SKM-1 treated with dmso at 0.1 percent for 144 hours (cell line): ENCODE data around the gene WDR35.

Experiments used
- DNase-seq: peaks from one replicate; lab custom pipeline; 2025; ENCODE audit not compliant: unreplicated experiment; lab: John Stamatoyannopoulos, UW

The WDR35 gene

DNA sequence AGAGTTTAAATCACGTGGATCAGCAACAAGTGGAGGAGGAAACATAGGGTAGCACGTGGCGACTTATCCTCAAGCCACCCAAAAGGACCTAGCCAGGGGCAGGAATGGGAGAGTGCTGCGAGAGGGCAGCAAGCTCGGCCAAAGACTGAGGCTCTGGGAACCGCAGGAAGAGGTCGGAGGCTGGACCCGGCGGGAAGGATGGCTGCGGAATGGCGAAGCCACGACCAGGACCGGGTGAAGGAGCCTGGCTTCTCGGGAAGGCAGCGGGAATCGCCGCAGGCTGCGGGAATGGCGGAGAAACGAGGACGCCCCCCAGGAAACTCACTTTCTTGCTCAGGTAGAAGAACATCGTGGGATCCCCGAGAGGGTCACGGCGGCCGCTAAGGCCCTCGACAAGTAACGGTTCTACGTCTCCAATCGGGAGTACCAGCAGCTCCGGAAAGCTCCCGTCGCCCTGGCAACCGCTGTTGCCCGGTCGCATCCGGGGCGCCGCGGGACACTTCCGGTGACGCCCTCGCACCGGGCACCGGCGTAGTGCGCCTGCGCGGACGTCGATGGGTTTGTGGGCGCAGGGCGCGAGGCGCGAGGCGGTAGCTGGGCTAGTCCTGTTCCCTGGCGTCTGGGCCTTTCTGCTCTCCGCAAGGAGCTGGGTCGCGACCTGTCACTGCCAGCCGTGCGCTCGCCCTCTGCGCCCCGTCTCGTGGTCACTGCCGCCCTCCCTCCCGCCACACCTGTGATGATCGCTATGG is at the start of gene WDR35:
Gene WDR35, minus strand, starts transcription at position 439 of the 749 bp plus-strand sequence. Its CDS starts 90 bp downstream, at position 349.
- DNase-seq = peak; percentile 76

DNA sequence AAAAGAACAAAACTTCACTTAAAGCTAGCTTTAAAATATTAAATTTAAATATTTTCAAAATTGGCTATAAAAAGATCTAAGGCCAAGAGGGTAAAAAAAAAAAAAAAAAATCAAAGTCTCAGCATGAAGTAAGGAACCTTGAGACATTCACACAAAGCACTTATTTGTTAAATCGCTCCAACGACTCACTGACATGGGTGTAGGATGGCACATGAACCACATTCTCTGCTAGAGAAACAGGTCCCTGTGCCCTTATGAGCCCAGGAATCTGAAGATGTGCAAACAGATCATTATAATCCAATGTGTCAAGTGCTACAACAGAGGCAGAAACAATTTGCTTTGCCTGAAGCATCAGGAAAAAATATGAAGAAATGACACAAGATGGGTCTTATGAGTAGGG is 47.8 kb upstream of the WDR35 start:
- DNase-seq = no peak

DNA sequence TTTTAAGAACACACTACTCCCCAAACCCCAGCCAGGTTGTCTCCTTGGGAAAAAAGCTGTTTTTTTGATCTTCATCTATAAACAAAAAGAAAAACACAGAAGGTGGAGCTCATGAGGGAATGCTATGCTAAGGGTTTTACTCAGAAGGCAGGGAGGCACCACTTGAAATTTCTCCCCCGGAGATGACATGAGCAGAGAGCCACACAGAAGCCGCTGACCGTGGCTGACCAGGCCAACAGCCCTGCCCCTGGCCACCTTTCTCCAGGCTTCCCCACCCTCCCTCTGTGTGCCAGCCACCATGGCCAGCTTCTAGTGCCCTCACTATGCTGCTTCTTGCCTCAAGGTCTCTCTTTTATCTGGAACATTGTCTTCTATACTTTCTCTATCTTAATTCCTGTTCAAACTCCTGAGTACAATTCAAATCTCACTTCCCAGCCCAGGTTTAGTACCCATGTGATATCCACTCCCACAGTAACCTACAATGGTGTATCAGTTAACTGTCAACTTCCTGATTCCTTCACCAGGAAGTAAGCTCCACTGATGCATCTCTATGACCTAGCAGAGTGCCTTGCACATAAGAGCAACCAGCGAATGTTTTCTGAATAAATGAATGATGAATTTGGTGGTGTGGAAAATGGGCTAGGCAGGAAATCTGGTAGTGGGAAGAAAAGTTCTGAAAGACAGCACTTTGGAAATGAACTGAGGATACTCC is 46.2 kb upstream of the WDR35 start:
- DNase-seq = no peak

DNA sequence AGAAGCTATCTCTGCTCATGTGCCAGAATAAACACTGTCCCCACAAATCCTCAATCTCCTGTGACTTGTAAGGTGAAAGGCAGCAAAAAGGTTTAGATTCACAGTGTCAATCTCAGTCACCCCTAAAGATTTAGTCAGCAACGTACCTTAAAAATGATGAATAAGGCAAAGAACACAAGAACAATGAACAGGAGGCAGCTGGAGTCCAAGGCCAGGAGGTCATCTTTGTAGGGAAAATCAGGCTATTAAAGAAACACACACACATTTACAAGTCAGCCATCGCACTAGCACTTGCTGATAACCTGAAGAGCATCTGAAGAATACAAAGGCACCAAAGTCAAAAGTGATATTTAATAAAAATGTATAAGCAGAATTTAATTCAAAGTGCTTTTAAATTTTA is 44.9 kb upstream of the WDR35 start:
- DNase-seq = no peak

DNA sequence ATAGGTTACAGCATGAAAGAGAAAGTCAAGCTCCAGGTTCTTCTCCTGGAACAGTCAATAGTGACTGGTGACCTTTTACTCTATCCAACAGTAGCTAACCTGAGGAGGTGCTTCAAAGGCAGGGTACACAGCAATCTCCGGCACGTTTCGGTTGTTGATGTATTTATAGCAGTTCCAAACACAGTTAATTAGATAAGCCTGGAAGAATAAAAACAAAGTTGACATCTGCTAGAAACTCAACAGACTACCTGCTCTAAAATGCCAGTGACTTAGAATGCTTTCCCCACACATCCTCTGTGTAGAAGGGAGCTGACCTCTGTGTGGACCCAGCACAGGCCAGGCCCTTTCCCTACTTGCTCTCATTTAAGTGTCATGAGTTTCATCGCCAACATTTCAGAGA is 44.3 kb upstream of the WDR35 start:
- no peak for DNase-seq

DNA sequence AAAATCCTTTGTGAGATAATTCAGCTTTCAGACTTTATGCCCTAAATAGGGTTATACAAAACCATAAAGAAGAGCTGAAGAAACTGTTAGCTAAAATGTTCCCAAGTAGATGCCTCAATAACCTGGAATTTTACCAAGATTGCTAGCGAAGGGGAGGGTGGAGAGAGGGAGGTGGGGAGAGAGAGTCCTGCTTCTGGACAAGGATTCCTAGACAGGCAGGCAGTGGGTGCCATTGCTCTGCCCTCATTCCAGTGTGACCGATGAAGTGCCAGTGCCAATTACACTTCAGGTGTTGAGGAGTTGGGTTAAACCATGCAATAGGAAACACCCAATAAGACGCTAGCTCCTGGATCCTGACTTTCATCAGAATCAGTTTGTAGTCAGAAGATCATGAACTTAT is 43.4 kb upstream of the WDR35 start:
- no peak for DNase-seq

DNA sequence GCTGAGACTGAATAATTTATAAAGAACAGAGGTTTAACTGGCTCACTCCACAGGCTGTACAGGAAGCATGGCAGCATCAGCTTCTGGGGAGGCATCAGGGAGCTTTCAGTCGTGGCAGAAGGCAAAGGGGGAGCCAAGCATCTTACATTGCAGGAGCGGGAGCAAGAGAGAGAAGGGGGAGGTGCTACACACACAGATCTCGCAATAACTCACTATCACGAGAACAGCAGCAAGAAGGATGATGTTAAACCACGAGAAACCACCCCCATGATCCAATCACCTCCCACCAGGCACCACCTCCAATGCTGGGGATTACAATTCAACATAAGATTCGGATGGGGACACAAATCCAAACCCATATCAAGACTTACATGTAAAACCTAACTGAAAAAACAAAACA is 40.3 kb upstream of the WDR35 start:
- DNase-seq = no peak

DNA sequence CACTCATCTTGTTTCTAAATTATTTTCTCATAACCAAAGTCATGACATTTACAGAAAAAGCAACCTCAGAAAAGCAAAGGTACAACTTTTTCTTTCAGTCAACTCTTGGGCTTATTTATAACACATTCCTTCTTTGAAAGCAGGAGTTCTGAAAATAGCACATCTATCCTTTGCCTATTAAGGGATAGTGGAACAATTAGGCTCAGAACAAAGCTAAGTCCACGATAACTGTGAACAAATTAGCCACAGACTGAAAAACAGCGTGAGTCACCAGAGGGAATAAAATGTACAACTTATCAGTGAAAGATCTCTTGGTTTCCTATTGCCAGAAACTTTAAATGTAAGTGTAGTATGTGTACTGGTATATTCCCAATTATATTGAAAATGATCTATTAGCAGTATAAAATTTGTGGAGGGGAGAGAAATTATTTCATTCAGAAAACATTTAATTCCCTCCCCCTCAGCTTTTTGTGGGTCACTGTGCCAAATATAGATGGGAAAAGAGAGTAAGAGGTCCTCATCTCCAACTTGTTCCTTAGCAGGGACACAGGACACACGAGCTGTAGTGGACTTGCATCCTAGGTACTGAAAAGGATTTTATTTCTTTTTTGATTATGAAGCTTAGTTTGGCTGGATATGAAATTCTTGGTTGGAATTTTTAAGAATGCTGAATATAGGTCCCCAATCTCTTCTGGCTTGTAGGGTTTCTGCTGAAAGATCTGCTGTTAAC is 38.0 kb upstream of the WDR35 start:
- no peak for DNase-seq

DNA sequence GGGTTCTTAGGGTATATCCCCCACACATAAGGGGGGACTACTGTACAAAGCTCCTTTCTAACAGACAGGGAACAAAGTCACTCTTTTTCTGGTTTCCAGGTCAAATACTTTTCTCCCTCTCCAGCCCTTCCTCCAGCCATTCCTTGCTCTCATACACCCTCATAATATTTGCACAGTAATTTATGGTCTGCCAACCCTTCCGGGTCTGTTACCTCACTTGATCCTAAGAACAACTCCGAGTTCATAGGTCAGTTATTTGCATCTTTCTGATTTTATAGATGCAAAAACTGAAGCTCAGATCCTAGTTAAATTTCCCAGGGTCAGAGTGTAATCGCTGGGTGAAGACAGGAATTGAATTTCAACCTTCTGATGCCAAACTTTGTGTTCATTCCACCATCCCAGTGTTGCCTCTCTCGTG is 37.4 kb upstream of the WDR35 start:
- DNase-seq = no peak

DNA sequence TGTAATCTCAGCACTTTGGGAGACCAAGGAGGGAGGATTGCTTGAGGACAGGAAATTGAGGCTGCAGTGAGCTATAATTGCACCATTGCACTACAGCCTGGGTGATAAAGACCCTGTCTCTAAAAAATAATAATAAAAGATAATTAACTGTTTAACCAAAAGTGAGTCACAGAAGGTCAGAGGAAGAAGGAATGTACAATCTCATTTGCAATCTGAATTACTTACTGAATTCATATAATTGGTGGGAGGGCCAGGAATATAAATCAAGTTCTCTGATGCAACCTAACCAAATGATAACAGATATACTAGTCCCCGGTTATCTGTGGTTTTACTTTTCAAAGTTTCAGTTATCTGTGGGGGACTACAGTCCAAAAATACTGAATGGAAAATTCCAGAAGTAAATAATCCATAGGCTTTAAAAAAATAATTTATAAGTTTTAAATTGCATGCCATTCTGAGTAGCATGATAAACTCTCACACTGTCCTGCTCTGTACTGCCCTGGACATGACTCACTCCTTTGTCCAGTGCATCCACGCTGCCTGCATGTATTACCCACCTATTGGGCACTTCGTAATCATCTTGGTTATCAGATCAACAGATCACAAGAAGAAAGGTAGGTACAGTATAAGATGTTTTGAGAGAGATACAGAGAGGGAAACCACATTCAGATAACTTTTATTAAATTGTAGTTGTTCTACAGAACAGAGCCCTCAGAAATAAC is 35.3 kb upstream of the WDR35 start:
- no peak for DNase-seq

DNA sequence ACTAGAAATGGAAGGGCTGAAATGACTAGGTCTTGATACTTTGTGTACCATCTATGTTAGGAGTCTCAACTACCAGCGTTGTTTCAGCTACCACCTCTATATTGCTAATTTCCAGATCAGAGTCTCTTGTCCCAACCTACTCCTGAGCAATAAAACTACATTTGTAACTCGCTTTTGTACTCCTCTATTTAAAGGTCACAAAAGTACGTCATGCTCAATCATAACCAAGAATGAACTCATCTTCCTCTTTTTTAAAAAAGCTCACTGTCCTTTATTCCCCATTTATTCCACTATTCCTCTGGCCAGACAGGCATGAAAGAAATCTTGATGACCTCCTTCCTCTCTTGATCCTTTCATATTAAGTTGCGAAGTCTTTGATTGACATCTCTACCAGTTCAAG is 33.8 kb upstream of the WDR35 start:
- DNase-seq = no peak

DNA sequence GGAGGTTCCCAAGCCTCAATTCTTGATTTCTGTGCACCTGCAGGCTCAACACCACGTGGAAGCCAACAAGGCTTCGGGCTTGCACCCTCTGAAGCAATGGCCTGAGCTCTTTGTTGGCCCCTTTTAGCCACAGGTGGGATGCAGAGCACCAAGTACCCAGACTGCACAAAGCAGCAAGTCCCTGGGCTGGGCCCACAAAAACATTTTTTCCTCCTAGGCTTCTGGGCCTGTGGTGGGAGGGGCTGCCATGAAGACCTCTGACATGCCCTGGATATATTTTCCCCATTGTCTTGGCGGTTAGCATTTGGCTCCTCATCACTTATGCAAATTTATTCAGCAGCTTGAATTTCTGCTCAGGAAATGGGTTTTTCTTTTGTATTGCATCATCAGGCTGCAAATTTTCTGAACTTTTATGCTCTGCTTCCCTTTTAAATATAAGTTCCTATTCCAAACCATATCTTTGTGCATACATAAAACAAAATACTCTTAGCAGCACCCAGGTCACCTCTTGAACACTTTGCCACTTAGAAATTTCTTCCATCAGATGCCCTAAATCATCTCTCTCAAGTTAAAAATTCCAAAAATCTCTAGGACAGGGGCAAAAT is 31.6 kb upstream of the WDR35 start:
- no peak for DNase-seq

DNA sequence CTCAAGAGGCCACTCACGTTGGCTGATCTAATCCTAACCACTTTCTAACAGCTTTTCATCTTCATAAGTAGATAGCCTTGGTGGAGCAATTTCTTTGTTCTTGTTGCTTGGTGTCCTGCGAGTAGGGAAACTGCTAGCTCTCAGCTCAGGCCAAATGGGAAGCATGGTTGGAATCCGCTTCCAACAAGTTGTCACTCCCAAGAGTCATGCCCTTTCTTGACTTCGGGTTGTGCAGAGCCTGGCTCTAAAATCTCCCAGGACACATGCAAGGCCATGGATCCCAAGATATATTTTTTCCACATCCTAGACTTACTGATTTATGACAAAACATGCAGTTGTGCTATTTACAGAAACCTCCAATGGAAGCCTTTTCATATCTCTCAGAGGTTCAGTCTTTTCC is 29.8 kb upstream of the WDR35 start:
- no peak for DNase-seq

DNA sequence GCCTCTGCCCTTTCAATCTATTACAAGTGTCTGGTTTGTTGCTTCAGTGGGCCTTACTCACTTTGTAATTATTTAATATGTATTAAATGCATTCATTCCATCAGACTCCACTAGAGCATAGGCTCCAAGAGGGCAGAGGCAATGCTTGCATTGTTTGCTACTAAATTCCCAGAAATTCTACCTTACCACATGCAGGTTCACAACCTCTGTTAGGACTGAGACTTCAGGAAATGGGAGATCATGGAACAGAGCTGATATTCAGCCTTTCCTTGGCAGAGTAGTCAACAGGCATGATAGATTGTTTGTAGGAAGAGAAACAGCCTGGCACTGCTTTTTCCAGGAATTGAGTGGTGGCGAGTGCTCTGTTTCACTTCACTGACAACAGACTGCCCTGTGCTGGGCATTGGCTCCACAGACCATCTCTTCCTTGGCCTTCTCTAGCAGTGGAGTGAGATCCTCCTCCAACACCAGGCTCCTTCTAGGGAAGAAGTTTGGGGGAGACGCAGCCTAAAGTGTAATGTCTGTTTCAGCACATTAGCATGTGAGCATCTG is 28.8 kb upstream of the WDR35 start:
- no peak for DNase-seq

DNA sequence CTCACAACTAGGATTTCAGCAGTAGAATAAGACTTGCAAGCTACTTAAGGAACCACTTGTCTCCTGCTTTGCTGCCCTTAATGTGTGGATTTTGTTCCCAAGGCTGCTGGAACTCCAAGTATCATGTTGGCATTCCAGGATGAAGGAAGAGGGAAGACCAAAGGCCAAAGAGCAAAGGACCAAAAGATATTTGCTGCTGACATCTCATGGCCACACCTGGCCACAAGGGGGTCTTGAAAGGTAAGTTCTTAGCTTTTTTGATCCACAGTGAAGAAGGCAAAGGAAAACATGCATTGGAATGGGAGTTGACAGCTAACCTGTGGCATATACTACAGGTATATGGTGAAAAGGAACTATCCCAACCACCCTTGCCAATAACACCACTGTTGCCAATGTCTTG is 26.4 kb upstream of the WDR35 start:
- DNase-seq = no peak

DNA sequence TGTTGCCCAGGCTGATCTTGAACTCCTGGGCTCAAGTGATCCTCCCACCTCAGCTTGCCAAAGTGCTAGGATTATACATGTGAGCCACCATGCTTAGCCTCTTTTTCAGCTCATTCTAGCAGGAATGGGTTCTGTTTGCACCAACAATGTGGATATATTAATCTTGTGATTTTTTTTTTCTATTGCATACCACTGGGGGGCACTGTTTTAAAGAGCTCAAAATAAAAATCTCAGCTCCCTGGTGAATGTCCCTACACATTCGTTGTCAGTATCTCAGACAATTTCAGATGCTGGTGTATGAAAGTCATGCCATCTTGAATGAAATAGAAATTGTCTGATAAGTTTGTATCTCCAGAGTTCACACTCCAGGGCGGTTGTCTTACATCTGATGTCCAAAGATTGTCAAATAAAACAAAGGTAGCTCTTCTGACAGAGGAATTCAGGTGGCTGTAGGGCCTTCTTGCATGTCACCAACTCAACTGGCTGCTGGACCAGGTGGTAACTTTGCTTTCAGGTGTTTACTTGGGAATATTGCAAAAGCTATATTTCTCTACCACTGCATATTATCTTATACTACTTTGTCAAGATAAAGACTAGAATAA is 25.7 kb upstream of the WDR35 start:
- peak; percentile 36 for DNase-seq

DNA sequence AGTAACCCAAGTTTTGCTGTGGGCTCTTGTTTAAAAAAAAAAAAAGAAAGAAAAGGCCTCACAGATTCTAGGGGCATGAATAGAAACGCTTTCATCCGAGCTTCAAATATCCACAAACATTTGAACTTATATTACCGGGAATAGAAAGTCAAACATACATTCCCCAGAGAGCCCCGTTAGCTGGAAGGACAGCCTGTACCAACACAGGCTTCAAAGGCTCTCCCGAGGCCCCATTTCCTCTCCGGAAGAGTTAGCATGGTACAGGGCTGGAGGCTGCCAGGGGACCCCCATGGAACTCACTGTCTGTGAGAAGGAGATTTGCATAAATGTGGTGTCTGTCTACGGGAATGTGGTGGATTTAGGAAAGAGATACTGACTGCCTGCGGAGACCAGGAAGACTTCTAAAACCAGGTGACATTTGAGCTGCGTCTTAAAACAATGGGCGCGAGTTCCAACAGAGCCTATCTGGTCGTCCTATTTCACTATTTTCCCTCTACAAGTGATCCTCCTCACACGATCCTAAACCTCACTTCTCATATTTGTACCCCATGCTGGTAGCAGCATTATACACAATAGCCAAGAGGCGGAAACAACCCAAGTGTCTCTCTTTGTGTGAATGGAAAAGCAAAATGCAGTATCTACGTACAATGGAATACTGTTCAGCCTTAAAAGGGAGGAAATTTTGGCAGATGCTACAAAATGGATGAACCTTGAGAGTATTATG is 23.4 kb upstream of the WDR35 start:
- no peak for DNase-seq

DNA sequence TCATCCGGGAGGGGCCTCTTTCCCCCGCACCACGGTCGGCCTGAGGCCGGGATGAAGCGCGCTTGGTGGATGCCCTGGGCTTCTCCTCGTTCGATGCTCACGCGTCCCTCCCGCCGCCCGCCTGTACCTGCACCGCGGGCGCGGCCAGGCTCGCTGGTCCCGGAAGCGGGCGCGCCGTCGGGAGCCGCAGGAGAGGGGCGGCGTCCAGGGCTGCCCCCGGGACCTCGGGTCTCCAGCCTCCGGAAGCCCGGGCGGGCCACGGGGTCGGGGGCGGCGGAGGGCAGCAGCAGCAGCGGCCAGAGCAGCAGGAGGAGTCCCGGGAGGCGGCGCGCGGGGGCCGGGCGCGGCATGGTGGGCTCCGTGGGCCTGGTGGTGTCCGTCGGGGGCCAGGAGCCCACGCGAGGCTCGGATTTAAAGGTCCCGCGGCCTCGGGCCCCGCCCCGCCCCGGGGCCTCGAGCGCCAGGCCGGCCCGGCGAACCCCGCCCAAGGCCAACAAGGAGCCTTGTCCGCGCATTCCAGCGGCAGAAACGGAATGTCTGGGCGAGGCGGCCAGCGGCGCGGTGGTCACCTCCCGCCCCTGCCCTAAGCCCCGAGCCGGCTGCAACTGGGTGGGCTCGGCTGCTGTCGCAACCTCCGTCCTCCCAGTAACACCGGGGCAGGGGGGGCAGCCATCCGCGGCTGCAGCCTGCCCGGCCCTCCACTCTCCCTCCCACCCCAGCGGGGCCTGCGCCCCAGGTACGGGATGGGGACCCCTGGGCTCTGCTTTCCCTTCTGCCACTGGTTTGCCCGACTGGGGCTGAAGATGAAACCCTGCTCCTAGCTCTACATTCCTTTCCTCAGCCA is 22.6 kb upstream of the WDR35 start, which contains the start of gene MATN3:
Gene MATN3, minus strand, starts transcription at position 387 of the 844 bp plus-strand sequence. Its CDS starts 37 bp downstream, at position 350.
- DNase-seq = no peak

DNA sequence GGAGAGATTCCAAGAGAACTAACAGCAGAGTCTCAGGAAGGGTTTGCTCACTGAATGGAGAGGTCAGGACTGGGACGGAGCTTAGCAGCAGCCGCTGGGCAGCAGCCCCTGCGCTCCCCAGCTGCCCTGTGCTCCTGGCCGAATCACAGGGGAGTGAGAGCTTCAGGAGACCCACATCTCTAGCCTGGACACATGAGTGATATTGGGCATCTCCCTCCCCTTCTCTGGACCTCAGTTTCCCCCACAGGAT is 22.1 kb upstream of the WDR35 start:
- DNase-seq = no peak
